ENCODE results near the gene NUP98.

The NUP98 gene

DNA sequence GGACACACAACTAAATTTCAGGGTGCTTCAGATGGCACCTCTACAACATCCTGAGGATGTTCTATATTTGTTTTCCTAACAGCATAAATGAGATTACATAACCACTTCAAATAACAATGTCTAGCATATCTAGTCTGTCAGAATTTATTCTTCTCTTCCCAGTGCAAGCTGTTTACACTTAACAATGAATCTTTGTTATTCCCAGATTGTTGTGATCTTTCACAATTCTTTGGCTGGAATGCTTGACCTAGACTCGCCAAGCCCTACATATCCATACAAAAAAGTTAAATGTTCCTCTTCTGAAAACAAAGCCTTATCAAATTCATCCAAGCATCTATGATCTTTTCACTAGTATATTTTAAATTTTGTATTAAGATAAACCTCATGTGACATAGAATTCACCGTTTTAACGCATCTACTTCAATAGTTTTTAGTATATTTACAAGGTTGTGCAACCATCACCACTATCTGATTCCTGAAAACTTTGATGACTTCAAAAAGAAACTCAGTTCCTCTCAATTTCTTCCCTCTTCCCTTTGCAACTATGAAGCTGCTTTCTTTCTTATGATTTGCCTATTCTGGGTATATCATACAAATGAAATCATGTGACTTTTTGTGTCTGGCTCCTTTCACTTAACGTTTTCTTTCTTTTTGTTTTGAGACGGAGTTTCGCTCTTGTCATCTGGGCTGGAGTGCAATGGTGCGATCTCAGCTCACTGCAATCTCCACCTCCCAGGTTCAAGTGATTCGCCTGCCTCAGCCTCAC is 64.5 kb downstream of the NUP98 start:
- DNase-seq = no peak

DNA sequence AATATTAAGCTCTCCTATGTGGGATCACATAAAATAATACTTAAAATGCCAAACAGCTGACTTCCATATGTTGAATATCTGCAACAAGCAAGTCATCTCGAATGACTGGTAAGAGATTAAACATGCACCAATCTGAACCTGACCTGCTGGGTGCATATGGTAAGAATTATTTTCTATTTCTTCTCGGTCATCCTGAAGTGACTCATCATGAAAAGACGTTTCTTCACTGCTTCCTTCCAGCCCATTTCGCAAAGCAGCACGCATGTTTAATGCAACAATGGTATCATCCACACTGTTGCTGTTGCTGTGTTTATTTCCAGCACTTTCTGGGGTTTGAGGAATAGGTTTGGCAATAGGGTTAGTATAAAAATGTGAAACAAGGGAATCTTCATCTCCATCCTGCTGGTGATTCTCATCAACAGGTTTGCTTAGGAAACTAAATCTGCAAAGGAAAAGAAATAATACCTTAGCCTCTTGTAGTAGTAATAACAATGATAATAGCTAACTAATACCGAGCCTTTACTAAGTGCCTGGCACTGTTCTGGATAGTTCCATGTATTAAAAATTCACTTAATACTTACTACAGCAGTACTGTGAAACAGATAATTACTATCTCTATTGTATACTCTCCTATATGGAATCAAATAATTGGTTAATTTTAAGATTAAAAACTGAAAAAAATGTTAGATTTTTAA is 74.2 kb downstream of the NUP98 start:
- no peak for DNase-seq

DNA sequence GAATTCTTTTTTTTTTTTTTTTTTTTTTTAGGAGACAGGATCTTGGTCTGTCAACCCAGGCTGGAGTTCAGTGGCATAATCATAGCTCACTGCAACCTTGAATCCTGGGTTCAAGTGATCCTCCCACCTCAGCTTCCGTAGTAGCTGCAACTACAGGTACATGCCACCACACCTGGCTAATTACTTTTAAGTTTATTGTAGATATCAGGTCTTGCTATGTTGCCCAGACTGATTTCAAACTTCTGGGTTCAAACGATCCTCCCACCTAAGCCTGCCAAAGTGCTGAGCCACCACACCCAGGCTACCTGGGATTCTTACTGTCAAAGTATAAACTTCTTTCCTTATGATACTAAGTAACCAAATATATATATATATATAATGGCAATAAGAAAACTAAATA is 75.3 kb downstream of the NUP98 start:
- DNase-seq = no peak

DNA sequence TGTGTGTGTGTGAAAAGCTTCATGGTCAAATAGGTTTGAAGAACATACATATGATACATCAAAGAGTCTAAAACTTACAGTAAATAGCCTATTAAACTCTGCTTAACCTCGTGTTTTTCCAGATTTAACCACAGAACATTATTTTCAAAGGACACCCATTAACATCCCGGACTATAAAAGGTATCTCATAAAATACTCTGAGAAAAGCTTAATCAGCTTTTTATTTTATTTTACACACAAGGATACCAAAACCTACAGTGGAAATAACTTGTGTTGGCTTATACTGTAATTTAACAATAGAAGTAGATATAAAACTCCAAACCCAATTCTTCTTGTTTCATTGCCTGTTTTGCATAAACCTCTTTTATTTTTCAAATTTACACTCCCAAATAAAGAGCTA is 76.4 kb downstream of the NUP98 start:
- DNase-seq = no peak

DNA sequence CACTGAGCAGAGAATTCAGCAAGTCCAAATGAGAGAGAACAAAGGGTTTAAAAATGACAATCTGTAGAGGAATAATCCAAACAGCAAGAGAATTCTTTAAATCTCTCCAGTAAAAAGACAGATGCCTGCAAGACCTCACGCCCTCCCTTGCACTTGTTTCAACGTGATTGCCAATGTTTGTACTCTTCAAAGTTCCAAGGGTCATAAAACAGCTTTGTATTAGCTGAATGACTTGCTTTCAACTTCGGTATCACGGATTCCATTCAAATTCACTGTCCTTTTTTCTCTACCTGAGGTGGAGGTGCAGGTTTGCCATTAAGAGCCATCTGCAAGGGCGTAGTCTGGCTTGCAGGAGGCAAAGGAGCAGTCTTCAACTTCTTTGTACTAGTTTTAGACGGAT is 85.1 kb downstream of the NUP98 start:
- no peak for DNase-seq

DNA sequence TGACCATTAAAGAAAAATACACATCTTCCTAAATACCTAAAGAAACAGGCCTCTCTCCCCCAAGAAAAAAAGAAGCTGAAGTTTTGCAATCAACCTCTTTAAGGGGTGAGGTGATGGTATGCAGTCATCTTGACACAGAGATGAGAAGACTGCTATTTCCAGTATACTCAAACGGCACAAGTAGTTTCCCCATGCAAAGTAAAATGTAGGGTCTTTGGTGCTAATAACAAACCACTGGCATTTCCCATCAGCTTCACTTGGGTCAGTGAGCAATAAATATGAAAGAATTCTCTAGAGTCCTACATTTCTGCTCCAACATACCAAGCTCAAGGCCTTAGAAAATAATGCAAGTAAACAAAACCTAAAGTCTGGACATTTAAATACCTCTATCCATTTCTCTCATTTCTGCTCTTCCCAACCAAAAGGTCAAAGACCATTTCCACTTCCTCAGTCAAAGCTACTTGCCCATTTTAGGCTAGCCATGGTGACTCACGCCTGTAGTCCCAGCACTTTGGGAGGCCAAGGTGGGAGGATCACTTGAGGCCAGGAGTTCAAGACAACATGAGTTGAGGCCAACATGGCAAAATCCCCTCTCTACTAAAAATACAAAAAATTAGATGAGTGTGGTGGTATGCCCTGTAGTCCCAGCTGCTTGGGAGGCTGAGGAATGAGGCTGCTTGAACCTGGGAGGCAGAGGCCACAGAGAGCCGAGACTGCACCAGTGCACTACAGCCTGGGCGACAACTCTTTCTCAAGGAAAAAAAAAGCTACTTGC is 86.7 kb downstream of the NUP98 start:
- DNase-seq = no peak

DNA sequence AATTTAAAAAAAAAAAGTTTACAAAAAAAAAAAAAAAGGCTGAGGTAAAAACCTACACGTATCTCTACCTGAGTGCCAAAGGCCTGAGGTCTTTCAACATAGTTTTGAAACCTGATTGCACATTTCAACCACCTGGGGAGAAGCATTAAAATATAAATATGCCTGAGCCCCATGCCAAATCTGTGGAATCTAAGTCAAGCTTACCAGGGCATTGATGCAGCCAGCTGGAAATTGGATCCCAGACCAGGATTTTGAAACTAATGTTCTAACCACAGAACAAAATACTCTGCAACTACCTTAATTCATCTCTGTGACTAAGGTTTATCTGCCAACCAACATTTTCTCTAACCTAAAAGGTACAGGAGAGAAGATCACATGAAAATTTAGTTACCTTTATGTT is 87.4 kb downstream of the NUP98 start:
- DNase-seq = no peak

DNA sequence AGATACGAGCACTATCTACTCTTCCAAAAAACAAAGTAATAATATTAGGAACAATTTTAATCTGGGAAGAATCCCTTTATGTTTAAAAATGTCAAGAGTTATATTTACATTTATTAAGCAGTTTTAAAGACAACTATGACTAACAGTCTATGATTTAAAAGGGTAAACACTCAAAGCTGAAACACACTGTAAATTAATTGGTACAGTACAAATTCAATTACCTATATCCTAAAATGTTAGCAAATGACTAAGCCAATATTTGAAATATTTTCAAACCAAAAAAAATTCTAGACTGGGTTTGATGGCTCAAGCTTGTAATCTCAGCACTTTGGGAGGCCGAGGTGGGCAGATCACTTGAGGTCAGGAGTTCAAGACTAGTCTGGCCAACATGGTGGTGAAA is 90.2 kb downstream of the NUP98 start:
- no peak for DNase-seq

DNA sequence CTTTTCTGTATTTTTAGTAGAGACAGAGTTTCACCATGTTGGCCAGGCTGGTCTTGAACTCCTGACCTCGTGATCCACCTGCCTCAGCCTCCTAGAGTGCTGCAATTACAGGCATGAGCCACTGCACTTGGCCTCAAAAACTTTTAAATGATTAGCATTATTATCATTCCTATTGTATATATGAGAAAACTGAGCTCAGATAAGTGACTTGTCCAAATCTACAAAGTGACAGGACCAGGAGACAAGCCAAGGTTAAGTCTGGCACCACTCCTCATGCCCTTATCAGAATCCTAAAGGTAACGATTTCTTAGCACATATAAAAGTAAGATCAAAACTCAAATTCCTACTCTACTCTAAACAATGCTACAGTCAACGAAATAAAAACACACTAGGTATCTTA is 94.0 kb downstream of the NUP98 start:
- DNase-seq = no peak

DNA sequence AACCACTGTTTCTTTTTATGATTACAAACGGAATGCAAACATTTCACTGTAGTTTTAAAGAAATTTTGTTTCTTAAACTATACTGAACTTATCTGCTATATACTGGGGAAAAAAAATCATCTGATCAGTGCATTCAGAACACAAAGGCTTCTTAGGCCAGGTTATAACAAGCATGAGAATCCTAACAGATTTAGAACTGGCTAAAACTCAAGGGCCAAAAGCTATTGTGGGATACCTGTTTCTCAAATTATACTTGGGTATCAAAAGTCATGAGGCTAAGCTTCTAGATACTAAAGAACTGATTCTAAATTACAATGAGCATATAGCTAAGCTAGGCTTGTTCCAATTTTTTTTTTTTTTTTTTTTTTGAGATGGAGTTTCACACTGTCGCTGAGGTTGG is 96.4 kb downstream of the NUP98 start:
- DNase-seq = no peak

DNA sequence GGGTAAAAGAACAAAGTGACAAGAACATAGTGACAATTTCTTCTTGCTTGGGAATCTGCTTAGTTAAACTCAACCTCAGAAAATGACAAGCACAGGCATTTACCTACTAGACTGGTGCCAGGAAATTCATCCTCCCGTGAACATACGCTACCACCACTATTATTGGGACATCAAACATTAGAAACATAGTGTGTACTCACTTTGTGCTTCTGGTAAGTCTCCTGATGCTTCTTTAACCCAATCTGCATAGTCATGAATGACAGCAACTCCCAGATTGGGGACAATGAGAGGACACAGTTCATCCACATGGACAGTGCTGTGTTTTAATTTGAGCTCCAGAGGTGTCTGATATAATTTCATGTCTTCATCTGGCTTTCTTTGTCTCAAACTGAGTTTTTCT is 96.9 kb downstream of the NUP98 start:
- no peak for DNase-seq

DNA sequence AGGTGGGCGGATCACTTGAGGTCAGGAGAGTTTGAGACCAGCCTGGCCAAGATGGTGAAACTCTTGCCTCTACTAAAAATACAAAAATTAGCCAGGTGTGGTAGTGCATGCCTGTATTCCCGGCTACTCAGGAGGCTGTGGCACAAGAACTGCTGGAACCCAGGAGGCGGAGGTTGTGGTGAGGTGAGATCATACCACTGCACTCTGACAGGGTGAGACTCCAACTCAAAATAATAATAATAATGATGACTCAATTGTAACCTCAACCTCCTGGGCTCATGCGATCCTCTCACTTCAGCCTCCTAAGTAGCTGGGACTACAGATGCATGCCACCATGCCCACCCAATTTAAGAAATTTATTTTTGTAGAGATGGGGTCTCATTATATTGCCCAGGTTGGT is 110.6 kb downstream of the NUP98 start:
- no peak for DNase-seq

DNA sequence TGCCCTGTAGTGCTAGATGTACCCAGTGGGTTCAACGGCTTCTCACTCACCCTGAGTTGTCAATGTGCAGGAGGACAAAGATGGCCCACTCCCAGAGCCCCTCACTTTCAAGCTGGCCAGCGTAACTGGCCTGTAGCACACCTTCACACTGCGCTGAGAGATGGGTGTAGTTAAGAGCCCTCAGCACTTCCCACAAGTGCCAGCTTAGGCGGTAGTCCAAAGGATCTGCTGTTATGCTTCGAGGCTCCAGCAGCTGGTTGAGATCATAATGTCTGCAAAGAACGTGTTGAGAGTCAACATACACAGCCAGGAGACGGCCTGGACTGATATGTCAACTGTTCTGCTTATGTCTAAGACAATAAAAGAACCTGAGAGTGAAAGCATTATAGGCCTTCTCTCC is 111.4 kb downstream of the NUP98 start:
- DNase-seq = no peak

DNA sequence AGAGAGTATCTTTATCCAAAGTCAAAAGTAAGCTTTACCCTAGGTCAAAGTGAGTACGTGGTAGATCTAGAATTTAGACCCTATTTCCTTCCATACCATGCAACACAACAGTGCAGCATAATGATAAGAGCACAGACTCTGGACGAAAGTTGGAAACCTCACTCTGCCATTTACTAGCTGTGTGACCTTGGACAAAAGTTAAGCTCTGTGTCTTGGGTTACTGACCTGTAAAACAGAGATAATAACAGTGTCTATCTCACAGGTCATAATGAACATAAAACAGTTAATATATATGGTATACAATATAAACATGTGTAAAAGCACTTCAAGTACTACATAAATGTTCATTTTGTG is 112.6 kb downstream of the NUP98 start:
- no peak for DNase-seq

DNA sequence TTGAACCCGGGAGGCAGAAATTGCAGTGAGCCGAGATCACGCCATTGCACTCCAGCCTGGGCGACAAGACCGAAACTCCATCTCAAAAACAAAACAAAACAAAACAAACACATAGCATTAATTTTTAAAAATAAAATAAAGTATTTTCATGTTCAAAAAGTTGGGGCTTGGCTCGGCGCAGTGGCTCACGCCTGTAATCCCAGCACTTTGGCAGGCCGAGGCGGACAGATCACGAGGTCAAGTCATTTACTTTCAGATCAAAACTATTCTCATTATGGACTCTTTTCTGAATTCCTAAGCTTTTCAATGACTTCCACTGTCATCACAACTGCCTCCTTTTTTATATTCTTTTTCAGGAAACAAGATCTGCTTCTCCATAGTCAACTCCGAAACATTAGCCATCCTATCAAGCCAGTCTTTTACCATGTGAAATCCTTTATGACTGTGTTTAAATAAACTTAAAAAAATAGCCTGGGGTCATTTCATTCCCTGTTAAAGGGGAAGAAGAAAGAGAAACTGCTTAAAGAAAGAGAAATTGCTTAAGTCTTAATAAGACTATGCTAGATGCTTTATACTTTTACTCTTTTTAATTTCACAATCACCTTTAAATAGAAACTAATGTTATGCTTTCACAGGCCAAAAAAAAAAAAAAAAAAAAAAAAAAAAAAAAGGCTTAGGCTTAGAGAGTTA is 113.1 kb downstream of the NUP98 start:
- DNase-seq = no peak

DNA sequence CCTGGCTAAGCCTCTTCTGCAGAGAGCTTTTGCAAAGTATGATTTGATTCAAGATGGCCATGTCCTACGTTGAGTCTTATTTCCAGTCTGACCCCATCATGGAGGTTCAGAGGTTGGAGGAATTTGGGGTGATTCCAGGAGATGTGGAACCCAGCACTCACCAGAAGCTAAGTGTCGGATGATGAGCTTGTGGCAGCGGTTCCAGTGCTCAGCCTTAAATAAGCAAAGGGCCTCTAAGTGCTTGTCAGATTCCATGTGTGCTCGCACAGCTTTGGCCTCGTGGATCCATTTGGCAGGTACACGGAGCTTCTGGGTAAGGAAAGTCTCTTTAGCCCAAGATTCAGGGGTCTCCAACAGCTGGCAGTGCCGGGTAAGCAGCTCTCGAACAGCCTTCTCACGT is 114.3 kb downstream of the NUP98 start:
- no peak for DNase-seq

DNA sequence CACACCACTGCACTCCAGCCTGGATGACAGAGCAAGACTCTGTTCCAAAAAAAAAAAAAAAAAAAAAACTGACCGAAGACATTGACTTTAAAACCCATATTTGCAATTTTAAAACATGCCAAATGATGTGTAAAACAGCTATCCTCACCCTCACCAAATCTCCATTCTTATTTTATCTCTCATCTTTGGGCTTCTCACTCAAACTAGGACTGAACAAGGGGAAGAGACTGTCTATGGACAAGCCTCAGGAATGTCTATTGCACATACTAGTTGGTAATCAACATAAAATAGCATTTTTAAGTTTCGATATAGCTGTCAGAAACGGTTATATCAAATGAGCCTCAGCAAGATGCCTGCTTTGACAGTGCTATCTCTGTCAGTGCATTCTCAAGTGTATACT is 118.3 kb downstream of the NUP98 start:
- no peak for DNase-seq

DNA sequence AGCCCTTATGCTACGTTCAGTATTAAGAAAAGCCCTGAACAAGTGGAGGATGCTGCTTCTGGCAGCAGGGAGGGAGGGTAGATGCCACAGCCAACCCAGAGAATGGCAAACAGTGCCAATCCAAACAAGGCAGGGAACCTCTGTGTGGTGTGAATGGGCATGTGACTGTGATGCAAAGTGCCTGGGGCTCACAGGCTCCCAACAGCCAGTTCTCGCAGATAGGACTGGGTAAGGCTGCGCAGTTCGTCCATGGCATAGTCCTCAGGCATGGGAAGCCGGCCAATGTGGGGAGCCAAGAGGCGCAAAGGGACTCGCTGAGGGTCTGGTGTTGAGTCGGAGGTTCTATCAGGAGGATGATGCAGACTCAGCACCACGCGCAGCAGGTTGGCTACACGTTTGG is 121.4 kb downstream of the NUP98 start:
- DNase-seq = no peak

DNA sequence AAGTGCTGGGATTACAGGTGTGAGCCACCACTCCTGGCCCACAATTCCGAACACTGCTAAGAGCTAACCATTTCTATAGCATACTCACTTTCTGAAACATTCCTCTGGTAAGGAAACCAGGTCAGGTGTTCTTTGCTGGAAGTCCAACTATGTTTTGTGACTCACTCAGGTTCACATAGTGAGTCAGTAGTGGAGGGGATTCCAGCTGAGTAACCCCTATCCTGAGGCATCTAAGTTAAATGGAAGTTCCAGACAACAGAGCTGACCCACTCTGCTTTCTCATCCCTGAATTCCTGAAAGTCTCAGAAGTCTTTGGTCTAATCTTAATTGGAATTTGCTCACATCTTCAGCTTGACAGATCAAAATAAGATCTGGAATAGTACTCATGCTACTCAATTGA is 123.2 kb downstream of the NUP98 start:
- no peak for DNase-seq

DNA sequence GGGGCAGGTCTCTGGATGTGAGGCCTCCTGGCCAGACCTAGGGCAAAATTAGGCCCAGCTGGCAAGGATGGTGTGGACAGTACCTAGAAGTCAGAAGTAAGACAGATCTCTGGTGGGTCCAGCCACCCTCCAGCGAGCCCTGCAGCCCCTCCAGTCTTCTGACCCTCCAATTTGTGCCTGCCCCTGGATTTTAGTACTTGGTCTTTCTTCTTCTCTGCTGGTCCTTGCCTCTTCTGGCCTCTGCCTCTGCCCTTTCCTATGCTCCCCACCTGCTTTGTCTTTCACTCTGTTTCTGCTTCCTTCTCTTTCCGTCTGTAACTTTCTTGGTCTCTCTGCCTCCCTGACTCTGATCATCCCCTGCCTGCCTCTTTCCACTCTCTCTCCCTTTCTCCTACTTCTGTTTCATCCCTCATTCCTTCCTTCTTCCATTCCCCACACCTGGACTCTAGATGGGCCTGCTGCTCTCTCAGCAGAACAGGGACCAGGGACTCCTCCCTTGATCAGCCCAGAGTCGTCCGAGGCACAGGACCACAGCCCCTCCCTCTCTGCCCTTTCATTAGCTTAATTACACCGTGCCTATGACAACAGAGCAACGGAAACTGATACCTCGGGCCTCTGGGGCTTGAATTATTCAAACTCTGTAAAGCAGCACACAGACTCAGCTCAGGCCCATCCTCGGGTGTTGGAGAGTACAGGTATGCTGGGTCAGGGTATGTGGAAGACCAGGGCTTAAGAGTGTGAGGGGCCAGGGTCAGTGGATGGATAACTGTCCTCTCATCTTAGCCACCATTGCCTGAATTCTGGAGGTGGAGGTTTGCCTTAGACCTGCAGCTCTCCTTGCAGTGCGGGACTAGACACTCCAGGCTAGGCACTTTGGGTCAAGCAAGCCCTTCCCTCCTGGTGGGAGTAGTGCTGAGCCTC is 125.8 kb downstream of the NUP98 start, which contains the start of gene CHRNA10:
CHRNA10 (minus strand) TSS at position 51 of the 921 bp plus-strand sequence. CDS start 72 bp downstream, outside the sequence.
- DNase-seq = no peak

DNA sequence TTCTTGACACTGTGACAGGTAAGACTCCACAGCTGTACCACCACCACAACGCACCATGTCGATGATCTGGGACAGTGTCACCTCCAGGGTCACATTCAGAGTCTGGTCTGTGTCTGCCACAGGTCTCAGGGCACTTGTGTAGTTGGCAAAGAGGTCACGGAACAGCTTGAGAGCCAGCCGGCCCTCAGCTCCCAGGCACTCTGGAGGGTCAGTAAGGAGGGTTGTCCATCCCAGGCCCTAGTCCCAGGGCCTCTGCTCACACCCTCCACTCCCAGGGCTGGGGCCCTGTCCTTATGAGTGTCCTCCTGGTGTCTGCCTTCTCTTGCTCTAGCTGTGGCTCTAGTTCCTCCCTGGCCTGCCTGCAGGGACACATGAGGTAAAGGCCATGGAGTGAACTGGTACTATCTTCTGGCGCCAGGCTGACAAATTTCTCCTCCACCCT is 127.6 kb downstream of the NUP98 start:
- DNase-seq = no peak

DNA sequence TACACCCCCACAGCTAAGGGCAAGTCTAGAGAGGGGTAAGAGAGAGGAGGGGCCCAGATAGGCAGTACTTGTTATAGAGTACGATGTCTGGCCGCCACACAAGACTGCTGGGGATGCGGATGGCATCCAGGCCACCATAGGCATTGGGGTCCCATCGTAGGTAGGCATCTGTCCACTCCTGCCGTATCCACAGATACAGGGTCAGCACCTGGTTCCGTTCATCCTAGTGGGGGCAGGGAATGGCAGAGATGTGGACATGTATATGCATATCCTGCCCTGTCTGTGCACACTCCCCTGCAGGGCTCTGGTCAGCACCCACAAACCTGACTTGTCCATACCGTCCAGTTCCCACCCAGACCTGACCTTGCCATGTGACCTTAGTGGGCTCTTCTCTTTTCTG is 128.2 kb downstream of the NUP98 start:
- DNase-seq = no peak
